Activated CD4-positive, alpha-beta T cell treated with anti-CD3 and anti-CD28 coated beads, Interleukin-2, amount 50 U/mL, for 16 hours (primary cell): ENCODE measurements around the gene KIAA0232.
A peak's percentile ranks its signal among the peaks of the same experiment; 100 is the strongest.
"Not testable (repeated sequence)": the region's sequence is repeated elsewhere in the genome, so short reads cannot be mapped to it uniquely, and the experiment has no call there.

Experiments
- DNase-seq: peaks from one replicate; pipeline ENCODE4 v3.0.0-alpha.2; 2020

KIAA0232 gene

GRCh38 chr4:6775746-6776145 is 6.8 kb upstream of the KIAA0232 start:
- no peak for DNase-seq

- no peak for DNase-seq
These were observed 5.4 kb upstream of the KIAA0232 start for GRCh38 chr4:6776920-6777635.

GRCh38 chr4:6777636-6778281 is 4.8 kb upstream of the KIAA0232 start:
- DNase-seq: no peak

- DNase-seq: no peak
These were observed 4.1 kb upstream of the KIAA0232 start for GRCh38 chr4:6778435-6778834.

GRCh38 chr4:6779667-6780565 is 2.6 kb upstream of the KIAA0232 start:
- no peak for DNase-seq

- no peak for DNase-seq
These were observed 1.4 kb upstream of the KIAA0232 start for GRCh38 chr4:6781113-6781512.

- no peak for DNase-seq
These were observed 966 bp upstream of the KIAA0232 start for GRCh38 chr4:6781561-6781960.

- DNase-seq: no peak
These were observed 251 bp downstream of the KIAA0232 start for GRCh38 chr4:6782846-6783110.

GRCh38 chr4:6783111-6783981 is 819 bp downstream of the KIAA0232 start:
- DNase-seq: peak; percentile 90

GRCh38 chr4:6785572-6785925 is 3.0 kb downstream of the KIAA0232 start:
- DNase-seq: no peak

GRCh38 chr4:6788123-6788522 is 5.6 kb downstream of the KIAA0232 start:
- no peak for DNase-seq

GRCh38 chr4:6791245-6791644 is 8.7 kb downstream of the KIAA0232 start:
- not testable (repeated sequence) for DNase-seq

- not testable (repeated sequence) for DNase-seq
These were observed 9.3 kb downstream of the KIAA0232 start for GRCh38 chr4:6791796-6792195.

- no peak for DNase-seq
These were observed 11.7 kb downstream of the KIAA0232 start for GRCh38 chr4:6794189-6794588.

- DNase-seq: no peak
These were observed 13.3 kb downstream of the KIAA0232 start for GRCh38 chr4:6795821-6796220.

- DNase-seq: not testable (repeated sequence)
These were observed 14.8 kb downstream of the KIAA0232 start for GRCh38 chr4:6797368-6797767.

GRCh38 chr4:6799091-6799490 is 16.6 kb downstream of the KIAA0232 start:
- no peak for DNase-seq

- DNase-seq: no peak
These were observed 19.5 kb downstream of the KIAA0232 start for GRCh38 chr4:6802025-6802424.

- no peak for DNase-seq
These were observed 20.1 kb downstream of the KIAA0232 start for GRCh38 chr4:6802626-6803025.

GRCh38 chr4:6803246-6803645 is 20.7 kb downstream of the KIAA0232 start:
- no peak for DNase-seq

- no peak for DNase-seq
These were observed 21.7 kb downstream of the KIAA0232 start for GRCh38 chr4:6804082-6804752.

- DNase-seq: no peak
These were observed 24.5 kb downstream of the KIAA0232 start for GRCh38 chr4:6806924-6807626.
